Aorta (tissue), 5 donors: ENCODE measurements around the gene HMX3. TPM values are rescaled to one million over a fixed set of nuclear protein-coding genes. Genes with fewer than 3 reads are reported as not detected.

Source experiments
- ATAC-seq: fragments of 200-7000 bp; cut with Tn5 transposase; one replicate; pipeline ENCODE4 v1.9.1; 2022; ENCODE audit warnings: moderate library complexity; ENCODE audit not compliant: low FRiP score
- DNase-seq, 2 donors: peaks; one replicate each; pipeline ENCODE4 v3.0.0-alpha.2; 2020
- H3K27ac ChIP-seq, 2 donors: one replicate each; pipeline ENCODE4 v1.5.1; 2013; ENCODE audit warnings: low read length in 2 of 2, mild to moderate bottlenecking in 2 of 2, moderate library complexity in 2 of 2, control low read depth in 1 of 2, inconsistent platforms in 1 of 2, low read depth in 1 of 2
- H3K27me3 ChIP-seq, 2 donors: one replicate each; pipeline ENCODE4 v1.6.1; 2013; ENCODE audit warnings: control low read depth in 1 of 2, low read length in 1 of 2, mild to moderate bottlenecking in 1 of 2, moderate library complexity in 1 of 2; ENCODE audit not compliant: insufficient read depth in 2 of 2, control insufficient read depth in 1 of 2
- H3K36me3 ChIP-seq, 2 donors: one replicate each; pipeline ENCODE4 v1.6.1; 2013; ENCODE audit warnings: control low read depth in 1 of 2, low read length in 1 of 2, mild to moderate bottlenecking in 1 of 2; ENCODE audit not compliant: insufficient read depth in 2 of 2, control insufficient read depth in 1 of 2
- H3K4me1 ChIP-seq, 2 donors: one replicate each; pipeline ENCODE4 v1.6.1; 2013; ENCODE audit warnings: low read length in 2 of 2, control low read depth in 1 of 2, mild to moderate bottlenecking in 1 of 2, moderate library complexity in 1 of 2; ENCODE audit not compliant: insufficient read depth in 2 of 2, control insufficient read depth in 1 of 2
- H3K4me3 ChIP-seq, 2 donors: one replicate each; pipeline ENCODE4 v1.5.1; 2013; ENCODE audit warnings: low read length in 2 of 2, control low read depth in 1 of 2, mild to moderate bottlenecking in 1 of 2
- H3K9me3 ChIP-seq: one replicate; pipeline ENCODE4 v1.6.1; 2013; ENCODE audit warnings: mild to moderate bottlenecking, low read length; ENCODE audit not compliant: control insufficient read depth
- WGBS, 2 donors: extraction: QIAGEN DNeasy Blood & Tissue Kit; methylation state at CpG; one replicate each; pipeline ENCODE4 v1.1.7; 2013; 5-methylcytosine and 5-hydroxymethylcytosine counted together
- intact Hi-C, 2 donors: fragments of 100-400 bp; cut with DNase I; formaldehyde crosslinking; loops; one replicate each; pipeline versions ENCODE4 v1.14.2 to v1.15.0; 2022
- polyA plus RNA-seq, 2 donors: library from polyadenylated mRNA; stranded (reverse); fragments of 200-250 nt; gene quantifications; one replicate each; pipeline ENCODE4 v1.2.3, GENCODE V29; 2013
- total RNA-seq, 2 donors: library from RNA; stranded (reverse); fragmentation: NEBNext Ultra II Directional; extraction: Animal tissue kit (Norgen Biotek cat#: 25700); gene quantifications; one replicate each; pipeline ENCODE4 v1.2.1, GENCODE V29; 2021
- donor health status: healthy with polysubstance abuse.
- donor health status: Bipolar disorder and iron deficiency.
- donor health status: DM: no; HTN: no; CAD: no.
- donor health status: DM: no; HTN: no; CAD: no.
- donor health status: DM: yes; HTN: yes; CAD: no.

HMX3 gene
- total and polyA plus RNA-seq, 4 donors, result not detected

GRCh38 chr10:123139165-123139520, 3.4 kb downstream of the HMX3 start:
- intact Hi-C loops, result loop anchor here in 1 of 2 donors (10.0 kb wide), 1 partner anchor 246 kb away; no protein-coding TSS in a partner anchor
- no peaks in the 10 kb centered on the region for H3K4me1 ChIP-seq
- H3K36me3 ChIP-seq, result no peaks in the 10 kb centered on the region
- ATAC-seq (no peak), DNase-seq (no peak)
- WGBS, 2 donors, result 16 to 17% methylated on average over 7 of the region's 7 CpGs
- no peaks in the 10 kb centered on the region for H3K9me3 ChIP-seq
- H3K27ac ChIP-seq, result no peak overlapping the region
- peaks cover 0 to 4% of the 10 kb centered on the region in 2 donors for H3K27me3 ChIP-seq
- H3K4me3 ChIP-seq, result no peak overlapping the region

- WGBS, 2 donors, result 5 to 7% methylated on average over 32 of the region's 32 CpGs
- no peak for ATAC-seq
- Histone ChIP-seq H3K9me3 (no peaks in the 10 kb centered on the region), H3K36me3 (no peaks in the 10 kb centered on the region), H3K4me1 (no peaks in the 10 kb centered on the region), H3K27ac (no peak overlapping the region), H3K27me3 (peaks cover 0 to 4% of the 10 kb centered on the region in 2 donors), H3K4me3 (no peak overlapping the region)
- DNase-seq, result no peak
- intact Hi-C loops, result loop anchor here in 1 of 2 donors (10.0 kb wide), 1 partner anchor 245 kb away; no protein-coding TSS in a partner anchor
These were observed 3.9 kb downstream of the HMX3 start for GRCh38 chr10:123139521-123140163.

DNA sequence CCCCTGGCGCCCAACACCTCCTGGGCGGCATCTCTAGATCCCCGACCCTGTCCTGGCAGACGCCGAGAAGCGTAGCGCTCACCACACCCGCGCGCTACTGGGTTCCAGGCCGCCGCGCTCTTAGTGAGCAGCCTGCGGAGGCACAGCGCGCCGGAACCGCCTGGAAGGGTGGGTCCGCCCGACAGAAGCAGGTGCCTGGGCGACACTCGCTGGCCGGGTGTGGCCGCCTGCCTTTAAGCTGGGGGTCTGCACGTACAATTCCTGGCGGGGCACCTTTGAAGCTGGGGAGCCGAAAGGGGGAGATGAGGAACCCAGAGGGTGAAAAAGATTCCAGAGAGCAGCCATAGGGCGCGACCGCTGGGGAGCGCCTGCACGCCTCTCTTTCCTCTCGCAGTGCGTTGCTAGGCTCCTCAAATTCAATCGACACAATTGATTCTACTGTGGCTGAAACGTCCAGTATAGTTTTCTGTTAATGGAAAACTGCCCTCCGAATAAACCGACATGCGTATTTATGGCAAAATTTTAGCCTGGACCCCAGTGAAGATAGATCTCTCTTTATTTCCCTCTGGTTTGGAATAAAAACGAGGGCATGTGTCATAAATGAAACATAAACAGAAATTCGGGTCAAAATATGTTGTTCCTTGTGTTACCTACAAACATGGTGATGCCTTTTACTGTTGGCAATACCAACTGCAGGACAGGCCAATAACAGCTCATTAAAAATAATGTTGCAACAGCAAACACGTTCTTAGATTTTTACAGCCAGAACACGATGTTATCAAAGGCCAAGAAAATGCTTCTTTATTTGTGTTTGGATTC, 4.6 kb downstream of the HMX3 start:
- intact Hi-C loops, result no loop called here
- no peak overlapping the region for H3K4me3 ChIP-seq
- DNase-seq (peak in 1 of 2 donors; percentile 68), ATAC-seq (no peak)
- no peaks in the 10 kb centered on the region for H3K36me3 ChIP-seq
- no peaks in the 10 kb centered on the region for H3K4me1 ChIP-seq
- WGBS, 2 donors, result 9 to 10% methylated on average over 43 of the region's 43 CpGs
- peaks cover 0 to 4% of the 10 kb centered on the region in 2 donors for H3K27me3 ChIP-seq
- no peak overlapping the region for H3K27ac ChIP-seq
- H3K9me3 ChIP-seq, result no peaks in the 10 kb centered on the region

GRCh38 chr10:123140983-123141390, 5.2 kb downstream of the HMX3 start:
- H3K36me3 ChIP-seq, result no peaks in the 10 kb centered on the region
- H3K27me3 ChIP-seq, result peaks cover 0 to 4% of the 10 kb centered on the region in 2 donors
- DNase-seq (no peak), ATAC-seq (no peak)
- H3K4me3 ChIP-seq, result no peak overlapping the region
- no peaks in the 10 kb centered on the region for H3K4me1 ChIP-seq
- H3K27ac ChIP-seq, result no peak overlapping the region
- intact Hi-C loops, result no loop called here
- 11 to 13% methylated on average over 6 of the region's 6 CpGs for WGBS, 2 donors
- H3K9me3 ChIP-seq, result no peaks in the 10 kb centered on the region

GRCh38 chr10:123141791-123142700, 6.3 kb downstream of the HMX3 start:
- WGBS, 2 donors, result 5 to 9% methylated on average over 38 of the region's 38 CpGs
- no peaks in the 10 kb centered on the region for H3K4me1 ChIP-seq
- no peak overlapping the region for H3K27ac ChIP-seq
- no peak overlapping the region for H3K4me3 ChIP-seq
- intact Hi-C loops, result no loop called here
- H3K27me3 ChIP-seq, result peaks cover 0 to 4% of the 10 kb centered on the region in 2 donors
- DNase-seq (peak in 1 of 2 donors; percentile 75), ATAC-seq (no peak)
- no peaks in the 10 kb centered on the region for H3K9me3 ChIP-seq
- no peaks in the 10 kb centered on the region for H3K36me3 ChIP-seq

- ATAC-seq (no peak), DNase-seq (peak in 1 of 2 donors; percentile 74)
- no peaks in the 10 kb centered on the region for H3K4me1 ChIP-seq
- 5 to 6% methylated on average over 33 of the region's 33 CpGs for WGBS, 2 donors
- H3K4me3 ChIP-seq, result no peak overlapping the region
- intact Hi-C loops, result no loop called here
- no peaks in the 10 kb centered on the region for H3K9me3 ChIP-seq
- peaks cover 0 to 4% of the 10 kb centered on the region in 2 donors for H3K27me3 ChIP-seq
- H3K27ac ChIP-seq, result no peak overlapping the region
- H3K36me3 ChIP-seq, result no peaks in the 10 kb centered on the region
These were observed 7.0 kb downstream of the HMX3 start for GRCh38 chr10:123142701-123143161.

DNA sequence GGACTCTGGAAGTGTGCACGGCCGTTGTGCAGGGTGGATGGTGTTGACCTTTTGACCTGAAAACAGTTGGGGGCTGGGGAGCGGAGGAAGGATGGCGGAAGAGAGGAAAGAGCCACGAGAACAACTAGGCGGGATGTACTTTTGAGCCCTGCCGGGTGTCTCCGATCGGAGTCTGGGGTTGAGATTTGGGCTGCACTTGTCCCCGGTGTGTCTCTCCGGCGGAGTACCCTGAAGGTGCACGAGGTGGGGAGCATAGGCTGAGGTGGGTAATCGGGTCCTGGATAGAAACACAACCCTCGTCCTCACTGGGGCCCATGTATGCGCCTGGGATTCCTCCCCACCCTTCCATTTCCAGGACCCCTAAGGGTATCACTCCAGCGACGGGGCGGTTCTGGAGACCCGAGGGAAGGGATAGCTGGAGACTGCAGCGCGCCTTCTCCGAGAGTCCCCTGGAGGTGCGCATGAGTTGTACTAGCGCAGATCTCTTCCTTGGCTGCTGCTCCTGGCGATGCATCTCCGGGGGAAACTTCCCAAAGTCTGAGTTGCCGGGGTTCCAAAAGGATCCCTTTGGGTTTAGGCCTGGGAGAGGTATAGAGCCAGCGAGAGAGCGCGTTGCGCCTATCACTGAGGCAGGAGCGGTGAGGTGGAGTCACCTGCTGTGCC, 7.5 kb downstream of the HMX3 start:
- intact Hi-C loops, result no loop called here
- no peaks in the 10 kb centered on the region for H3K9me3 ChIP-seq
- ATAC-seq (no peak), DNase-seq (no peak)
- H3K27me3 ChIP-seq, result peaks cover 0 to 4% of the 10 kb centered on the region in 2 donors
- no peak overlapping the region for H3K4me3 ChIP-seq
- no peak overlapping the region for H3K27ac ChIP-seq
- H3K36me3 ChIP-seq, result no peaks in the 10 kb centered on the region
- WGBS, 2 donors, result 9 to 10% methylated on average over 33 of the region's 33 CpGs
- H3K4me1 ChIP-seq, result no peaks in the 10 kb centered on the region

- Histone ChIP-seq H3K9me3 (no peaks in the 10 kb centered on the region), H3K4me1 (no peaks in the 10 kb centered on the region), H3K4me3 (no peak overlapping the region), H3K27ac (no peak overlapping the region), H3K27me3 (peaks cover 0 to 4% of the 10 kb centered on the region in 2 donors), H3K36me3 (no peaks in the 10 kb centered on the region)
- ATAC-seq, result no peak
- no peak for DNase-seq
- 19 to 21% methylated on average over 10 of the region's 10 CpGs for WGBS, 2 donors
- intact Hi-C loops, result no loop called here
These were observed 8.0 kb downstream of the HMX3 start for GRCh38 chr10:123143825-123144168.
